HG03095 (cell line): ENCODE data around the gene EIF5A.
A peak's percentile ranks its signal among the peaks of the same experiment; 100 is the strongest.

ENCODE experiments used
- ATAC-seq: cut with Tn5 transposase; IDR thresholded peaks from one replicate; pipeline ENCODE4 v1.9.1; 2021; ENCODE audit warnings: moderate library complexity; ENCODE audit not compliant: unreplicated experiment

The EIF5A gene

DNA sequence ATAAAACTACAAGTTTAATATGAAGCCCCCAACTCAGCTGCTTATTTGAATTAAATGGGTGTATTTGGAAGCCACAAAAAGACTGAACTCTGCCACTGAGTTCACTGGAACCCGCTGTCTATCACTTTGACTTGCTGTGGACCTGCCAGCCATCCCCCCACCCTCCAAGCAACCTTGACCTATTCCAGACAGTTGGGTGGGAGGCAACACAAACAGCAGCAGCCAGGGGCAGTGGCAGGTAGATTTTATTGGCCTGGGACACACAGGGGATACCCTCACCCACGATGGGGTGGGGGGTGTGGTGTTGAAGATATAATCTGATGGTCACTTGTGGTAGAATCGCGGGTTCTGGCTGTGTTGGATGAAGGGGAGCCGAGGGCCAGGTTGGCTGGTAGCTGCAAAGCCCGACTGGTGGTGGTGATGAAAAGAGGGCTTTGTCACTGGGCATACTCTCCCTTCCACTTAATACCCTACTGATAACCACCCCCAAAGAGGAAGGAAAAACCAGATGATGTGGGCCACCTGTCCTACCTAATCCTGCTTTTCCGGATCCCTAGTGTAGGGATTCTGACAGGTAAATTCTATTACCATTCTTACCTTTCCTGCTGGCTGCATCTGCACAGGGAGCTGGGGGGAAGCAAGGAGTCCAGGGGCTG is 5.1 kb downstream of the EIF5A start:
- no peak for ATAC-seq

DNA sequence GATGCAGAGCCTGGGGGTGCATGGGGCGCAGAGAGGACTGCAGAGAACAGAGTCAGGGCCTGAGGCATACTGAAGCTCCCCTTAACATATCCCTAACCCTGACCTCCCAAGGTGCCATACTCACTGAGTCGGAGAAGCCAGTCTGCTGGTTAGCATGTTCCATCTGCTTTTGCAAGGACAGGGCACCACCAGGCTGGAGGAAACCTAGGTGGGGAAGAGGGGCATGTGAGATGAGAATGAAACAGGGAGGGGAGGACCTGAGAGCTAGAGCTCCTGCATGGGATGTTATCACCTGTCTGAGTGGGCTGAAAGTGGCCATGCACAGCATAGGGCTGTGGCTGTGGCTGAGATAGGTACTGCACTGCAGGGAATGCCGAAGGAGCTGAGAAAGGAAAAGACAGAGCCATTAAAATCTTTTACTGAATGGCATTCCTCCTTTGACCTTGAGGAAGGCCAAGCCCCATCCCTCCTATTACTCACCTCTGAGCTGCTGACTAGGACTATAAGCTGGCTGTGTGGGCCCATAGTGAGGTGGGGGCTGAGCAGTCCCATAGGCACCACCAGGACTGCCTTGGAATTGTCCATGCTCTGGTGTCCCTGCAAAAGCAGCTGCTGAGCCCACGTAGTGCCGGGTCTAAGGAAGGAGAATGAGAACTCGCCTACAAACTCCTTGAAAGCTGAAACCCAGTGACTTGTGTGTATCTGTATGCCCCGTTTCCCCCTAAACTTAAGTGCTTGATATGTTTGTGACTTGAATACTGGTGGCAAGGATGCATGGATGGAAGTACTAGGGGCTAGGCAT is 5.9 kb downstream of the EIF5A start:
- no peak for ATAC-seq

DNA sequence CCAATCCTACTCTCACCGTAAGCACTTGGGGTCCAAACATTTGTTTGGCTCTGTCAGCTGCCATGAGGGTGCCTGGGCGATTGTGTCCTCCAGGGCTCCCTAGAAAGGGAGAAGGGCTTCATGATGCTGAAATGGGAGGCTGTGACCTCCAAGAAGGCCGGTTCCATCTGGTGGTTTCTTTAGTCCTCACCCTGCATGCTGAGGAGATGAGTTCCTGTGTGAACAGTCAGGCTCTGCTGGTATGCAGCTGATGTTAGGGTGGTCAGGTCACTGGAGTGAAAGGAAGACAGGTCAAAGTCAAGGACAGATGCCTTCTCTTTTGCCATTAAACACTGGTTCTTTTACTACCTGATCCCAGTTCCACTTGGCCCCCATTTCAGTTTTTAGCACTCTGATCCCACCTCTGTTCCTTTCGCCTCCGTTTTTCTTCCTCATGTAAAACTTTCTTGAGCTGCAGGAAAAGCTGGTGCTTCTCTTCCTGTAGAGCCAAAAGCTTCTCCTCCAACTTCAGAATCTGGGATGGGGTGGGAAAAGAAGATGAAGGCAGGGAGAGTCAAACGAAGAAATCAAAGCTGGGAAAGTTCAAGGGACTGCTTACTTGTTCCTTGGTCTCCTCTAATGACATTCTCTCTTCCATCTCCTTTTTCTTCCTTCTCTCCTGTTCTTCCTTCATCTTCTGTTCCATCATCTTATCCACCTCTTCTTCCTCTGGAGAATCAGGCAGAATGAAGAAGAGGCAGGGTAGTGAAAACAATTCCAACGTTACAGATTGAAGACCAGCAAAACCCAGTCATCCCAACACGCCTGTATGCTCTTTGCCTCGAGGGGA is 6.7 kb downstream of the EIF5A start:
- ATAC-seq, result no peak

DNA sequence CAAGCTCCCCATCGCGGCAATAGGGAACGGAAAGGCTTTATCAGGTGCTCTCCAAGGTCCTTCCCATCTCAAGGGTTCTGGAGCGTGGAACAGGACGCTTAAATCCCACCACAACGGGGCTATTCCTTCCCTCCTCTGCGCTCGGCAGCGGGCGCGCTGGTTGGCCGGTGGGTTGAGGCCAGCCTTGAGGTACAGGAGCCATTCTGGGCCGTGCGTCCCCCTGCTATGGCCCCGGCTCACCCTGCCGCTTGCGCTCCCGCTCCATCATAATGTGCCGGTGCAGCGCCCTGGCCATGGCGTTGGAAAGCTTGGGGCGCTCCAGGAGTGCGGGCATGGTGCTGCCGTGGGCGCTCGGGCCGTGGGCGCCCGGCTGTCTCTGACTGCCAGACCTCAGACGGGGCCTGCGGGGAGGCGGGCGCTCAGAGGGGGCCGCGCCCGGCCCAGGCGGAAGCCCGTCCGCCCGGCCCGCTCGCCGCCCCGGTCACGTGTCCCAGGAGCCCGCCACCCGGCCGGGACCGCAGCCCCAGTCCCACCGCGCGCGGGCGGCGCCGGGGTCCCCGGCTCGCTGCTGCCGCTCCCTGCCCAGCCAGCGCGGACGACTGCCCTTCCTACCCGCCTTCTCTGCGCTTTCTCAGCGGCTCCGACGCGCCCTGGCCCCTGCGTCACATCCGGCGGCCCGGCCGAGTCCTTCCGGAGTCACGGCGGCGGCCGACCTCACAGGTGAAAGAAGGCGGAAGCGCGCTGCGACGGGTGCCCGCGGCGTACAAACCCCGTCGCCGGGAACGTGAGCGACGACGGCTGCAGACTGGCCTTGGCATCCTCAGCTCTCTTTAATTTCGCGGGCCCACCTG is 7.5 kb downstream of the EIF5A start, which contains the start of gene GPS2:
TSS of gene GPS2 (minus strand) at position 642 of the 851 bp plus-strand sequence. CDS start at position 334, 308 bp downstream.
- peak; percentile 59 for ATAC-seq

DNA sequence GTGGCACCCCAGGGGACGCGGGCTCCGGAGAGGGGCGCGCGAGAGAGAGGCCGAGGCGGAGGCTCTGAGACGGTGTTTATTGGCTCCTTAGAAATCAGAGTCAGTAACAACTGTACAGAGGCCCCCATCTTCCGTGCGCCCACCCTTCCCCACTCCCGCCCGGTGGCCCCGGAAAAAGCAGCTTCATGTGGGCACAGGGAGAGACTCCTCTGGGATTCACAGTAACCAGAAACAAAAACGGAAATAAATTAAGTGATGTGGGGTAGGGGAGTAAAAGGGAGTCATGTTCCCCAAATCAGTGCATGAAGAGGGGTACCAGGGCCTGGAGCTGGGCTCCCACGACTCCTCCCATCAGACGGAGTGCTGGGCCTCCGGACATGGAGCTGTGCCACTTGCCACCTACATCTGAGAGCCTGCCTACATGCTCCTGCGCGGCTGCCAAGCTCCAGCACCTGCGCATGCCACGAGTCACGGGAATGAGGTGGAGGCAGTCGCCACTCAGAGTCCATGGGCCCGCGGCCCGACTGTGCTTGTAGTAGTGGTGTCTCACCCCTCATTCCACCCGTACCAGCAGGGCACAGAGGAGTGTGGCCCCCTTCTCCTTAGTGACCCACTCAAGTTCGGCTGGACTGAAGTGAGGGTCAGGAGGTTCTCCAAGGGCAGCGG is 8.3 kb downstream of the EIF5A start:
- ATAC-seq, result no peak

DNA sequence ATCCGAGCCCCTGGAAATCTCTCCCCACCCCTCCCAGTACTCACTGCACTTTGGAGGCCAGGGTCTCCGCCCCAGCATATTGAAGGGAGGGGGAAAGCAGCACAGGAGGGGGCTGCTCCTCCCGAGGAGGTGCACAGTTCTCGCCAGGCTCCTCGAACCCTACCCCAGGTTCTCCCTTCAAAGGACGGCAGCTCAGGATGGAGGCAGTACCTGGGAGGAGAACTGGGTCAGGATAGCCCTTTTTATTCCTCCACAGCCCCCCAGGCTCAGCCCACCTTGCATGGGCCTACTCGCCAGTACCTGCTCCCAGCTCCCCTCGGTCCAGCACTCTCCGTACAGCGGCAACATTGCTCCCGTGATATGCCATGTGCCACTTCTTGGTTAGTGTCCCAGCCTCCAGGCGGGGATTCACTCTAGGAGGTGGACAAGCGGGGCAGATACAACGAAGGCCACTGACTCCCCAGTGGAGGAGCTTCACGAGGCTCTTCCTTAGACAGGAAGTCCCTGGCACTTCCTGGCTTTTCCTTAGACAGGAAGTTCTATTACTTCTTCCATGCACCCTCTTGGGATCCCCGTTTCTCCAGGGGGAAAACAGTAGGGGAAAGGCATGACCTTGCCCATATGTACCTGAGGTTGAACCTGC is 9.9 kb downstream of the EIF5A start:
- no peak for ATAC-seq

DNA sequence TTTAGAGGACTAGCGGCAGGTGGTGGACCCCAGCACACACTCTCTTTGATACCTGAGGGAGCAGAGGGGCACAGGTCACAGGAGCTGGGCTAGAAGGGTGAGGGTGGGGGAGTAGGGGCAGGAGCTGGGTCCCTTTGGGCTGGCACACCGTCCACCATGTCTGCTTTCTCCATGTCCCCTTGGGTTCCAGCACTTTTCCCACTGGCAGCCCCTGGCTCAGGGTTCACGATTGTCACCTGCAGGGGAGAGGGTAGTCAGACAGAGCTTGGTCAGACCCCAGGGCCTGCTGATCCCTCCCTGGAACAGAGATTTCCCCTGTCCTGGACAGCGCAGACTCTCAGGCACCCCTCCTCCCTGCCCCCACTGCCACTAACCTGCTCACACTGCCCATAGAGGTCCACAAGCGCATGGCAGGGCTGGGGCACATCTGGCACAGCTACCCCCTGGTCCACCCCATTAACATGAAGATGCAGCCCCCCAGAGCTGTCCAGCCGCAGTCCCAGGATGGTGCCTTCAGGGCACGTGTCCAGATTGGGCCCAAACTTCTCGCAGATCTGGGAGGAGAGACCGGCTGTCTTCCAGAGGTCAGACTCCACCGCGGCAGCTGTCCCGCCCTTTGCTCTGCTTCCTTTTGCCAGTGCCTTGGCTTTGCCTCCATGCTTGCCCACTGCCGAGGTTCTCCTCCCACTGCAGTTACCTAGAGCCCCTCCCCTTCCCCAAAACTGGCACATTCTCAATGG is 10.9 kb downstream of the EIF5A start:
- ATAC-seq, result no peak

DNA sequence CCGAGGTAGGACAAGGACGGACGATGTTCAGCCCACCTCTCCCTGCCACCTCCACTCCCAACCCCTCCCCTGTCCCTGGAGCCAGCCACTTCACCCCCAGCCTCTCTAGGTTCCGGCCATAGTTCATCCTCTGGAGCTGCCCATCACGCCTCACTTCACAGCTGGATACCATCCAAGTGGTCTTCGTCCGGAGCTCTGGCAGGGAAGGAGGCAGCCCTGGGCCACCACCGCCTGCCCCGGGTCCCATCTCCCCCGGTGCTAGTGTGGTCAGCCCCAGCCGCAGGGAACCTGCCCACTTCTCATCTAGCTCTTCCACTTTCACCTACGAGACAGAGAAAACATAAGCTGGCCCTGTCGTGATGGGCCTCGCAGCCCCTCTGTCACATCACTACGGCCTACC is 14.0 kb downstream of the EIF5A start:
- no peak for ATAC-seq

DNA sequence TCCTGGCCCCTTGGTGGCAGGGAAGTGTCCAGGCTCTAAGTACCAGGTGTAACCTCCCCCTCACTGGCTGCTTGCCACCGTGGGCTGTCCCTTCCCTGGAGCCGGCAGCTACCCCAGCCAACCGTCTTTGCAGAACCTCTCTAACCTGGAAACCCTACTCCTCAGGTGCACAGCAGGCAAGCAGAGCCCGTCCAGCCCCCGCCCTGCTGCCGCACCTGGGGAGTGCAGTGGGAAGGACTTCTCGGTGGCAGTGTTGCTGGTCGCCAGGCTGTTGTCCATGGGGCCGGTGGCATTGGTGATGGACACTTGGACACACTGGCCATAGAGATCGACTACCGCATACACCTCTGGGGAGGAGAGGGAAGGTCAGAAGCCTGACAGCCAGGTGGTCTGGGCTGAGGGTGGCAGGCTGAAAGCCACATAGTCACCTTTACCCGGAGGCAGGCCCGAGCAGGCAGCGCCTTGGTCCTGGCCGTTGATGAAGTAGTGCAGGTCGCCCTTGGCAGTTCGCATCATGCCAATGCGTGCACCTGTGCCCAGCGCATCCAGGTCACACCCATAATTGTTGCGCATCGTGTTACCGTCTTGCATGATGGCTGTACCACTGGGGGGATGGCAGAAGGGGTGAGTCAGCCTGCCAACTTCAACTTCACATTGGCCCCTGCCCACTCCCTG is 15.2 kb downstream of the EIF5A start:
- no peak for ATAC-seq

DNA sequence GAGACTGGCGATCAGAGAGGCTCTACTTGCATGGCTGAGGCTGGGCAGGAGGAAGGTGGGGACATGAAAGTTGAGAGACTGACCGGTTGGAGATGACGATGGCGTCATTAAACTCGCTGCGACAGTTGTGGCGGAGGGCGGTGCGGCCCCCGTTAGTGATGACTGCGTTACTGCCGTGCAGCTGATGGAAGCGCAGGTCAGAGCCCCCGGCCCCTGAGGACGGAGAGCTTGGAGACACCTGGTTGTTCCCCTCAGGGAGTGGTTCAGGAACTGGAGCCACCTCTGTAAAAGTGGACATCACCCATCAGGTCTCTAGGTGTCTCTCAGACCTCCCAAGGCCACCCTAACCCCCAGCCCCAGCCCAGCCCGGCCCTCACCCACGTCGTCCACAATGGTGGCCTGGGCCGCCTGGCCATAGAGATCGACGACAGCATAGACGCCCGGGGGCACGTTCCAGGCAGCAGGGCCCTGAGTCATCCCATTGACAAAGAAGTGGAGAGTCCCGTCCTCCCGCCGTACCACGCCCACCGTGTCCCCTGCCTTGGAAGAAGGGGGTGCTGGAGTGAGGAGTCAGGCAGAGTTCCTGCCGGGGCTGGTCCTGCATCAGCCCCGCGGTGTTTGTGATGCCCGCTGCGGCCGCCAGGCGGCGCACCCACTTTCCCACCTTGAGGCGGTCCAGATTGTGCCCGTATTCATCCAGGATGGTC is 16.5 kb downstream of the EIF5A start:
- no peak for ATAC-seq

DNA sequence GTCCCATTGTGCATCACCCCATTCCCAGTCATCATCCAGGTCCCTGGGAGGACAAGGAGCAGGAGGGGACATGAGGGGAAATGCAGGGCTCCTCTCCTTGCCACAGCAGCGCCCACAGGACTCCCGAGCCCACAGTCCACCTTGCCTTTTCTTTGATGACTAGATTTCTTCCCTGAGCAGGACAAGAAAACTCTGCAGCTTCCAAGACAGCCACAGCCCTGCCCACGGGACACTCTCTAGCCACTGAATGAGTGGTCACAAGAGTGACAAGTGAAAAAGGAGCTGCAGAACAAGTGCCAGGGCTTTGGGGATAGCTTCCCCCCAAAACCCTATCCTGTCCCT is 17.0 kb downstream of the EIF5A start:
- ATAC-seq, result no peak

DNA sequence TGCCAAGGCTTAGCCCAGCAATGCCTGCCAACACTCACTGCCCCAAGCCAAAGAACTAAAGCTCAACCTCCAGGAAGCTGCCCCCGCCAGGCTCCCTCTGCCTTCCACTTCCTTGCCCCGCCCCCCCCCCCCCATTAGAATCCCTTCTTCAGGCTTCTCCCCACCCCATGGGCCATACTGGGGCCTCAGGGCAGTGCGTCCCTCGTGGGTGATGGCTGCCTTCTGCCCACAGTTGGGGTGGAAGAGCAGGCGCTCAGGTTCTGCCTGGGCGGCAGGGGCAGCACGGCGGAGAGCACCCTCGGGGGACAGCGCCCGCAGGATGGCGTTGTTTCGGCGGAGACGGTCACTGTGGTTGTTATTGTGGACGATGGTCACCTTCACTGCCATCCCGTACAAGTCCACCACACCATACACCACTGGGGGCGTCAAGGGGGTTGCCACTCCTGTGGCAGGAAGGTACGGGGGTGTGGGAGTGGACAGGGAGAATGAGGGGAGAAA is 17.7 kb downstream of the EIF5A start:
- ATAC-seq, result no peak

DNA sequence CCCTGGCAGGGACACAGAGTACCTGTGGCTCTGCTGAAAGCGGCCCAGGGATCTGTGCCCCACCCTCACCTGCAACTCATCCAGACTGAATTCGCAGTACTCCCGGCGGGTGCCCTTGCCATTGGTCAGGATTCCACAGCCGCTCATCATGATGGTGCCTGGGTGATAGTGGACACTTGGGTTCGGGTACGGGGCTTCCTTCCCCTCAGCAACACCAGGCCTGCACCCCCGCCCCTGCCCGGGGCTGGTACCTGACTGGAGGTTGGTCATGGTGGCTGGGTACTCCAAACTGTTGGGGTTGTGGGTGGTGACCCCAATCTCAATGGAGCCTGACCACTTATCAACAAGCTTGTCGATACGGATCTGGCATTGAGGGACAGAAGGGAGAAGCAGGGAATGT is 18.8 kb downstream of the EIF5A start:
- no peak for ATAC-seq

DNA sequence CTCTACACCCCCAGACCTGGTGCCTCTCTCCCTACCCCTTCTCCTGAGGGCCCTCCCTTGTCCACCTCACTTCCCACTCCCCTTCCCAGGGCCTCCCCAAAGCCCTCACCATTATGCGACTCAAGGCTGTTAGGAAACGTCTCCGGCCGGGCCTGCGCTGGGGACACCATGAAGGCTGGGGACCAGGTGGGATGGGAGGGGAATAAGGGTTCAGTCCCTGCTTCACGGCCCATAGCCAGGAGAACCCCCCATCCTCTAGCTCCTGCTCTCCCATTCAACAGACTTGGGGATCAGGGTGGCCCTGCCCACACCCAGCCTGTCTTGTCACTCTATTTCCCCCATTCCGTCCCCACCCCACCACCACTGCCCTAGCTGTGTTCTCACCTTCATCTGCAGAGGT is 19.6 kb downstream of the EIF5A start:
- ATAC-seq, result no peak

DNA sequence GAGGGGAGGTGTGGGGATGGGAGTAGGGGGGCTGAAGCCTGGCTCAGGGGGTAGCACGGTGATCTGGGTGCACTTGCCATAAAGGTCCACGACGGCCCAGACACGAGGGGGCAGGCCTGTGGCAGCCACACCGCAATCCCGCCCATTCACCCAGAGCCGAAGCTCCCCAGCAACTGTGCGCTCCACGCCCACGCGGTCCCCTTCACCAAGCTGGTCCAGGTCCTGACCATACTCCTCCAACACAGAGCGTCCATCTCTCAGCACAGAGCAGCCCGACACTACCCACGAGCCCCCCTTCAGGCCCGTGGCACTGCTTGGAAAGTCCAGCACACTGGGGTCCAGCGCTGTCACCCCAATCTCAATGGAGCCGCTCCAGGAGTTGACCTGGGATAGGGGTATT is 20.1 kb downstream of the EIF5A start:
- no peak for ATAC-seq

DNA sequence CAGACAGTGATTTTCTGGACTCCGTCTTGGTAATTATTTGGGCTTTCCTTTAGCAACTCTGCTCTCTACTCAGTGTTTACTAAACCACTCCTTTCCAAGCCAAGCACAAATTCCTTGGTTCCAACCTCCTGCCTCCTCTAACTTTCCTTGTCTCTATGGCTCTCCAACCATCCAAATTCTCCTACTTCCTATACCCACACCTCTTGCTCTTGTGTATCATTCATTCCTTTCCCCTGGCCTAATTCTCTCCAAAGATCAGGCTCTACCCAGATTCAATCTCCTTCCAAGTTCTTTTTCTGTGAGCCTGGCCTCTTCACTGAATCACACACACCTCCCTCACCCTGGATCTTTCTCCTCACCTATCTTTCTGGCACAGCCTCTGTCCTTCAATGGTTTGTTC is 20.6 kb downstream of the EIF5A start:
- ATAC-seq, result no peak

DNA sequence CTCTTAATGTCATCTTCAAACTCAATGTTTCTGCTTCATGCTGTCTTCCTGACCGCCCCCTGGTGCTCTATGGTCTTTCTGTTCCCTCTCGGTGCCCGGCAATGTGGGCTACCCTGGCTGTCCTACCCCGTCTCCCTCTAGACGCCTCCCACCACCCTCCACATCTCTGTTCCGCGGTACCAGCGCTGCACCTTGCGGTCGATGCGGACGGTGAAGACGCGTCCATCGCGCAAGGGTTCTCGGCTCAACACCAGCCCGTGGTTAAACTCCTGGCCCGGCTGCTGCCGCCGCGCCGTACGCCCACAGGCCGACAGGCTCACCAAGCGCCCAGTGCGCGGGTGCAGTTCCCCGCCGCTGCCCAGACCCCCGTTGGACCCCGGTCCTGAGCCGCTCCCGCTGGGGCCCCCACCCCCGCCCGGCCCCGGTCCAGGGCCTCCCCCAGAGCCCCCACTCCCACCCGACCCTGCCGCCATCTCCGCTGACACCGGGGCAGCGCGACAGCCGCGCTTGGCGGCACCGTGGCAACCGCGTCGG is 21.5 kb downstream of the EIF5A start, which contains the start of gene NEURL4:
TSS of gene NEURL4 (minus strand) at position 496 of the 534 bp plus-strand sequence. CDS start at position 473, 23 bp downstream.
- ATAC-seq, result peak; percentile 3
